Gastrocnemius medialis (tissue), 4 donors: ENCODE data around the gene CCL15.

Experiments used
- CTCF ChIP-seq, 5 experiments: fragments of 450-650 bp in 3 of 5; fragments of 200-600 bp in 2 of 5; sonication (generic) in 2 of 5; IDR thresholded peaks in 4 of 5; conservative IDR thresholded peaks in 1 of 5; 1 replicate in 4 of 5; 2 replicates in 1 of 5; pipeline ENCODE4 v1.5.1; 2016 to 2019; ENCODE audit warnings: antibody characterized with exemption in 5 of 5, mild to moderate bottlenecking in 3 of 5, moderate library complexity in 3 of 5
- POLR2A ChIP-seq, 2 donors: fragments of 450-650 bp; IDR thresholded peaks; one replicate each; pipeline ENCODE4 v1.6.1; 2017; ENCODE audit warnings: antibody characterized with exemption in 2 of 2, mild to moderate bottlenecking in 2 of 2, moderate library complexity in 2 of 2

- TF ChIP-seq CTCF (IDR thresholded peaks at IDR 0.05 in 4 of 5, conservative IDR thresholded peaks at IDR 0.05 in 1 of 5) (no peak), POLR2A (IDR thresholded peaks at IDR 0.05) (no peak)
Observed at GRCh38 chr17:36014946-36015345, 13.6 kb upstream of the CCL15 start.
